ENCODE results near the gene PRR20G.

PRR20G gene

DNA sequence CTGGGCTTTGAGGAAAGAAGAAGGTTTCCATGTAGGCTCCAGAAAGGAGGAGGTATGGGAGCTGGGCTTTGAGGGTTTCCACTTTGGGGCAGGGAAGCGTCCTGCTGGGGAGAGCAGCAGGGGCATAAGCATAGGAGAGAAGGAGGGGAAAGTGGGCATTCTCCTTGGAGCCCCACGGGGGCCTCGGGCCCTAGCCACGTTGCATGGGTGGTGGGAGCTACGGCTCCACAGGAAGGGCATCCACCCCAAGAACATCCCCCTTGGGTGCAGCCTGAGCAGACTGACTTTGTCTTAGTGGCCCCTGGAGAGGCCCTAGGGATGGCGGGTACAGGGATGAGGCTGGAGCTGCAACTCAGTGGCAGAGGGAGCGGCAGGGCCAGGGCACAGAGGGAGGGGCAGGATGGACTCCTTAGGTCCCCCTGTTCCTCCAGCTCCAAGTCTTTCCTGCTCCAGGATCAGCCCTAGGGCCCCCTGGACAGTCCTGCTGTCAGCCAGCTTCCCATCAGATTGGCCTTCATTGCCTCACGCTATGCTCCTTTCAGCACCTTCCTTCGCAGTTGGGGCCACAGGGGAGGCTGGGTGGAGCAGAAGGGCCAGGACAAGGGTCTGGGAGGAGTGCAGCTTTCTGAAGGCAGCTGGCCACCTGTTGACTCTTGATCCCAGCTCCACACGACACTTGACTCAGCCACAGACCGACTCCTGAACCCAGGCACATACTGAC is 22.9 kb downstream of the PRR20G start:
- DNase-seq (ENCODE audit: extremely low spot score, insufficient read length, low read depth) (no peak), FAIRE-seq (no peak)

DNA sequence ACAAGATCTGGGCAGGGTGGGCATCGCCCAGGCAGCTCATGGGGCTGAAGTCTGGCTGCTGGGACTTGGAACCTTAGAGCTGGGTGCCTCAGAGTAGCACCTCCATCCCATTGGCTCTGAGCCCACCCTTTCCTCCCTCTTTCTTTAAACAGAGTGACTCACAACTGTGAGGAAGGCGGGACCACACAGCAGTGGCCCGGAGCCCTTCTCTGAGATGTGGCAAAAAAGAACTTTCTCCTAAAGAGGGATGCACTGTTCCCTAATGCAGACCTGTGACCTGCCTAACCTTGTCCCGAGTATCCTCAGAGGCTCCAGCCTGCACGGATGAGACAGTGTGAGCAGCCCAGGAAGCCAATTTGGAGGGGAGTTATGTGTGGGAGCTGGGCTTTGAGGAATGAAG is 23.6 kb downstream of the PRR20G start:
- no peak for FAIRE-seq
- DNase-seq (ENCODE audit: extremely low spot score, insufficient read length, low read depth): no peak

DNA sequence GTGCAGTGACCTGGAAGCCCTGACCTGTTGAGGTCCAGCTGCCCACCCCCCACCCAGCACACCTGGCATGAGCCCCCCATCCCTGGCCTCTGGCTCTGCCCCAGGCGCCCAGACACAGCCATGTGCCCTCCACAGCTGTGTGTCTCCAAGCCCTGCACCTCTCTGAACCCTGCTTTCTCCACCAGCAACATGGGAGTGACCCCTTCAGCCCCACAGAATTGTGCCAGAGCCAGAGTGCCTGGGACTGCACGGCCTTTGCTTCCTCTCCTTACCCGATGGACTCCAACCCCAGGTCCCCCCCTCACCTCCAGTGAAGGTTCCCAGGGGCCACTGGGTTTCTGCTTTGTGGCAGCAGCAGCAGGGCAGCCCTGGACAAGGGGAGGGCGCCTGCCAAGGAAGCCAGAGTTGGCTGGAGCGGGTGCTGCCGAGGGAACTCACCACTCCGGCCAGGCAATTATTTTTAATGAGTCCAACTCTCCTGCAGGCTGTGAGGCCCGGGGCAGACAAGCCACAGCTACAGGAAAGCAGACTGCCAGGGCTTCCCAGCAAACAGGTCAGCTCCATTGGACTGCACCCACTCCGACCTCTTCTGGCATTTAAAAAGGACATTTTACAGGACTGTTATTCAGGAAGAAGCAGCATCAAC is 24.1 kb downstream of the PRR20G start:
- no peak for DNase-seq (ENCODE audit: extremely low spot score, insufficient read length, low read depth)
- no peak for FAIRE-seq

- FAIRE-seq (no peak), DNase-seq (ENCODE audit: extremely low spot score, insufficient read length, low read depth) (no peak)
Measured at GRCh38 chr3:127263037-127263436, 24.8 kb downstream of the PRR20G start.

GRCh38 chr3:127262533-127262932 is 25.3 kb downstream of the PRR20G start:
- FAIRE-seq (no peak), DNase-seq (ENCODE audit: extremely low spot score, insufficient read length, low read depth) (no peak)

DNA sequence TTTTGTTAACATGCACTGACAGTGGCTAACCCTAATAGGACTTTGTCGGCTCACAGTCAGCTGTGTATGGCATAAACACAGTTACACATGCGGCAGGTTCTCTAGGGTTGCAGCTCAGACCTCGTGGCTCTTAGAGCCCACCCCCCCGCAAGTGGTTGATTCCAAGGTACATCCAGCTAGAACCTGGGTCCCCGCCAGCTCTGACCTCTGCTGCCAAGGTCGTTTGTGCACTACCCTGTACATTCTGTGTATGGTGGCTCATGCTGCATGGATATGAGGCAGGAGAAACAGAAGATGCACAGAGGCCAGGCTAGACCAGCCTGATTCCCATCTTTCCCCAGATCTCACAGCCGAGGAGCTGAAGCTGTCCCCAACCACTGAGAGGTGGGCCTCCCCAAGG is 25.9 kb downstream of the PRR20G start:
- DNase-seq (ENCODE audit: extremely low spot score, insufficient read length, low read depth) (no peak), FAIRE-seq (no peak)

DNA sequence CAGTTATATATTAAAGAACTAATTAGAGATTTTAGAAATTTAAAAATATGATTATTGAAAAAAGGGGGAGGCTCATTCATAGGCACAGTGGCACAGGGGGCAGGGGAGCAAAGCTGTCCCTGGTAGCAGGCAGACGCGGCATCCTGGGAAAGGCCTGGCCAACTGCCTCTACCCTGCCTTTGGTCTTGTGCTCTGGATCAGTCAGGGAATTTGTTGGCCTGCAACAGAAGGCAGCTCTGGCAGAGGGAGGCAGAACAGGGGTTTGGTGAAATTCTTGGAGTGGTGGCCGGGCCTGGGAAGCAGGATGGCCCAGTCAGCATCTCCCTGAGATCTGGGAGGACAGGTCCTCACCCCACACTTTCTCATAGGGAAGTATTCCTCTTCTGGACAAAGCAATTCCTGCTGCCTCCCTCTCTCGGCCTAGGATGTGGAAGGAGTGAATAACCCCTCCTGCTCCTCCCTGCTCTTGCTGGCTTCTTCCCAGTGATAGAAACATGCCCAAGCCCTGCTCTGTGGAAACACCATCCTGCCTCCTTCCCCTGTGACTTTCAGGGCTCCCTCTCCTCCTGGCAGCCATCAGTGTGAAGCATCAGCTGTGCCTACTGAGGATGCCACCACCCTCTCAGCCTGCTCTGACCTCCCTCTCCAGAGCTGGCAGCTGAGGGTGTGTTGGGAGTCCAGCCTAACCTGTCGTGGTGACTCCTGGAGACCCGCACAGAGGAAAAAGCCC is 26.9 kb downstream of the PRR20G start:
- FAIRE-seq: no peak
- DNase-seq (ENCODE audit: extremely low spot score, insufficient read length, low read depth): no peak

DNA sequence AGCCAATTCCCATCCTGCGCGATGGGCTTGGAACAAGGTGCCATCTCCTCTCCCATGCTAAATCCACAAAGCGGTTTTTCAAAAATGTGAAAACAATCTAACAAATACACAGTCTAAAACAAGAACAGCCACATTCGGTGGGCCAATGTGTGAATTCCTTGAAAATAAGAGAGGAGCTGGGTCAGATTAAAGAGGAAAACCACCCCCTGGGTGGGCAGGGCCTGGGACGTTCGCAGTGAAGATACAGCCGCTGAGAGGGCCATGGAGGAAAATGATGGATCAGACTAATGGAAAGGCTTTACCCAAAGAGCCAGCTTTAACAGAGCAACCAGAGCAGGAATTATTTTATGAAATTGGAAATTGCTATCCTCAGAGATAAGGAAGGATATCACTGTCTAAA is 27.4 kb downstream of the PRR20G start:
- FAIRE-seq: no peak
- no peak for DNase-seq (ENCODE audit: extremely low spot score, insufficient read length, low read depth)

- DNase-seq (ENCODE audit: extremely low spot score, insufficient read length, low read depth): no peak
- FAIRE-seq: no peak
Measured at GRCh38 chr3:127259882-127260281, 28.0 kb downstream of the PRR20G start.

DNA sequence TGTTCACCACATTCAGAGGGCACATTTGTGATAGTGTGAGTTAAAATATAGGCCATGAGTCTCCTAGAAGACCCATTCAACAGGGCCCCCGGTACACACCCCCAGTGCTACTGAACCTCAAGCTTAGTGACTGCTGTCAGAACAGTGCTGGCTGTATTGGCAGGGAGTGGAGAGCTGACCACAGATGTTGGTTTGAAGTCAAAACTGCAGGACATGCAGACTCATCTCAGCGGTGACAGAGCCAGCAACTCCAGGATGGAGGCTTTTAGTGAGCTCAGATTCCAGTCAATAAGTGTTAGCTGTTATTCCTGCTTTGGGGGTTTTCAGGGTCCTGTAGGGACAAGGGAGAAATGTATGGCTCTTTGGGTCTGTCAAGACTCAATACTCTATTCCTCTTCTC is 29.1 kb downstream of the PRR20G start:
- no peak for DNase-seq (ENCODE audit: extremely low spot score, insufficient read length, low read depth)
- FAIRE-seq: no peak

- no peak for DNase-seq (ENCODE audit: extremely low spot score, insufficient read length, low read depth)
- no peak for FAIRE-seq
Measured at GRCh38 chr3:127257351-127257750, 30.5 kb downstream of the PRR20G start.

DNA sequence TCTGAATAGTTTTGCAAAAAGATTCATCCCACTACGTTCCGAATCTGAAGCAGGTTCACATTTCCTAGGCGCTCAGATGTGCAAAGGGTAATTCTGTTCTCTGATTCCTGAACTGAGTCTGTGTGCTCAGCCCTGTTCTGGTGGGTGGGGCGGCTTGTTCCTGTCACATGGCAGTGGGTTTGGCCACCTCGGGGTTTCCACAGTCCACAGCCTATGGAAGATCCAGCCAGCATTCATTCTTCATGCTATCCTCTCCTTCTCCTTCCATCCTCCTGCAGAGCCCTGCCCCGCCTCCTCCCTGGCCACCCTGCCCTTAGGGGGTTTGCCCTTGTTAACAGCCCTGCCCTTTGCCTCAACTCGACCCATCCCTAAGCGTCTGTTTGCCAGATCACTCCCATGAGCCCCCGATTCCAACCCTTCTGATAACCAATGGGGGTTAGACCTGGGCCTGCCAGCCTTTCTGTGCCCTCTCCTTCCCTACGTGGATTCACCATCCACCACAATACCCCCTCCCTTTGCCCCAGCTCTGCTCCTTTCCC is 31.0 kb downstream of the PRR20G start:
- DNase-seq (ENCODE audit: extremely low spot score, insufficient read length, low read depth): no peak
- no peak for FAIRE-seq

- DNase-seq (ENCODE audit: extremely low spot score, insufficient read length, low read depth) (no peak), FAIRE-seq (no peak)
Measured at GRCh38 chr3:127256138-127256537, 31.7 kb downstream of the PRR20G start.

DNA sequence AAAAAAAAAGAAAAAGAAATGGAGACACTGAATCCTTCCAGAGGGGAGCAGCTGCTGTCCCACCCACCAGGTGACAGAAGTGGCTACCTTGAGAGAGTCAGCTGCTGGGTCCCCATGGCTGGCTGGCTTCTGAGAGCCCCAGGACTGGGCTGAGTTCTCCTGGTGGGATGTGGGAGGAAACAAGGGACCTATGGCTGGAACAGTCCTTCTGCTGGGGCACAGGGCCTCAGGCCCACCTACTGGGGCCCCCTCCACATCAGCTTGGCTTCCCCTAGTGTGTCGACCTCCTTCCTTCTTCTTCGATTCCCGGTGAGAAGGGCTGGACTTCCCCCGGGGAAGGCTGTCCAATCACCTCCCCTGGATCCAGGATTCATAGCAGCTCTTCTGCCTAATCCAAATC is 32.3 kb downstream of the PRR20G start:
- DNase-seq (ENCODE audit: extremely low spot score, insufficient read length, low read depth) (no peak), FAIRE-seq (no peak)

- FAIRE-seq (no peak), DNase-seq (ENCODE audit: extremely low spot score, insufficient read length, low read depth) (peak; percentile 8)
Measured at GRCh38 chr3:127254730-127255129, 33.1 kb downstream of the PRR20G start.

- DNase-seq (ENCODE audit: extremely low spot score, insufficient read length, low read depth) (no peak), FAIRE-seq (no peak)
Measured at GRCh38 chr3:127254033-127254644, 33.7 kb downstream of the PRR20G start.

- FAIRE-seq (no peak), DNase-seq (ENCODE audit: extremely low spot score, insufficient read length, low read depth) (no peak)
Measured at GRCh38 chr3:127253491-127253890, 34.4 kb downstream of the PRR20G start.

DNA sequence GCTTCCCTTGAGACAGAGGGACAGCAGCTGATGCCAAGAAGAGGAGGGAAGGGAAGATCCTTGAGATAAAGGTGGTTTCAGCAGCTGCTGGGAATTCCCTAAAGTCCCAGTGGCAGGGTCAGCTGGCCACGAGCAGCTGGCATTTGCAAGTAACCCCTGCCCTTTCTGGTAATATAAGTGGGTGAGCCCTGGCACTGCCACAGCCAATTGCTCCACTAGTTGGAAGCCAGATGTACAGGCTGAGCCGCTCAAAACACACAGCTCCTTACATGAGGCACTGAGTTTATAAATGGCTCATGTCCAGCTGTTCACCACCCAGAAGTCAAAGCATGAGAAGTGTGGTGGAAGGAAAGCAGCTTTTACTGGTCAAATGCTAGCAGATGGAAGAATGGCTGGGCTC is 35.4 kb downstream of the PRR20G start:
- FAIRE-seq (no peak), DNase-seq (ENCODE audit: extremely low spot score, insufficient read length, low read depth) (no peak)

DNA sequence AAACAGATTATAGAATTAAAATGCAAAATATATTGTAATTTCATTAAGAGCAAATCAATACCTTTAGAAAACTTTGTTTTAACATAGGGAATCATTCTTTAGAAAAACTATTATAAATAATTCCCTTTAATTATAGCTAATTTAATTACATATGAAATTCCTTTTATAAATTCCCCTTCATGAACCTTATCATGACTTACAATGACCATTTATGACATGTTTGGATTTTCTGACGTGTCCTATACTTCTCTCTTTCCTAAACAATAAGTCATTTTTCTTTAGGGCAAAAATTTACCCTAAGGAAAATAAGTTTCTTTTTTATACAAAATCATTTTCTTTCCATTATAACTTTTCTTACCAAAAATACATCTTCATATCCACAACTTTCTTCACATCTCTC is 37.8 kb downstream of the PRR20G start:
- no peak for DNase-seq (ENCODE audit: extremely low spot score, insufficient read length, low read depth)
- no peak for FAIRE-seq

GRCh38 chr3:127247292-127247691 is 40.6 kb downstream of the PRR20G start:
- no peak for FAIRE-seq

DNA sequence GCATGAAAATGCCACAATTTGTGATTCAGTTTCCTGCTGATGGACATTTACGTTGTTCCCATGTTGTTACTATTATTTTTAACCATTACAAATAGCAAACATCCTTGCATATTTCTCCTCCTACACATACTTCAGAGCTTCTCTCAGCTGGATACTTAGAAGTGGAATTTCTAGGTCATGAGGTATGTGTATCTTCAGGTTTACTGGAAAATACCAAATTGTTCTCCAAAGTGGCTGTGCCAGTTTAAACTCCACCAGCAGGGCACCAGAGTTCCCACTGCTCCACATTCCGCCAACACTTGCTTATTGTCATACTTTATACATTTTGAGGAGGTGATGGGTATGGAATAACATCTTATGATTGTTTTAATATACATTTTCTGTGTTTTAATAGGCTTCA is 49.2 kb downstream of the PRR20G start:
- DNase-seq (ENCODE audit: extremely low spot score, insufficient read length, low read depth) (no peak), FAIRE-seq (no peak)

More at GRCh38 chr3:127247292-127247691, 40.6 kb downstream of the PRR20G start:
- DNase-seq (ENCODE audit: extremely low spot score, insufficient read length, low read depth): no peak
